Spleen (tissue), 11 donors: ENCODE results near the gene NKAIN4. TPM values are rescaled to one million over a fixed set of nuclear protein-coding genes. Genes with fewer than 3 reads are reported as not detected.

Source experiments
- DNase-seq: peaks from one replicate; pipeline ENCODE4 v3.0.0-alpha.2; 2020
- H3K27ac ChIP-seq, 8 donors: fragments of 200-600 bp; sonication (generic) in 7 of 8; 1 replicate in 4 of 8; 2 replicates in 4 of 8; pipeline versions ENCODE4 v1.5.0 to v1.8.0; 2016 to 2021; ENCODE audit warnings: inconsistent platforms in 4 of 8, mild to moderate bottlenecking in 4 of 8, moderate library complexity in 1 of 8
- H3K27me3 ChIP-seq, 7 donors: fragments of 200-600 bp; sonication (generic) in 6 of 7; replicated peaks in 1 of 7; 1 replicate in 4 of 7; 2 replicates in 3 of 7; pipeline versions ENCODE4 v1.5.0 to v1.8.0; 2016 to 2021; ENCODE audit warnings: inconsistent platforms in 3 of 7, mild to moderate bottlenecking in 1 of 7
- H3K36me3 ChIP-seq, 6 donors: fragments of 200-600 bp; sonication (generic) in 5 of 6; 1 replicate in 4 of 6; 2 replicates in 2 of 6; pipeline versions ENCODE4 v1.5.0 to v1.8.0; 2016 to 2021; ENCODE audit warnings: inconsistent platforms in 2 of 6
- H3K4me1 ChIP-seq, 6 donors: fragments of 200-600 bp; sonication (generic) in 5 of 6; 1 replicate in 3 of 6; 2 replicates in 3 of 6; pipeline versions ENCODE4 v1.5.0 to v1.8.0; 2016 to 2021; ENCODE audit warnings: inconsistent platforms in 3 of 6
- H3K4me3 ChIP-seq, 8 donors: fragments of 200-600 bp; sonication (generic) in 7 of 8; 1 replicate in 4 of 8; 2 replicates in 4 of 8; pipeline versions ENCODE4 v1.5.0 to v1.8.0; 2016 to 2021; ENCODE audit warnings: inconsistent platforms in 4 of 8, mild to moderate bottlenecking in 4 of 8, moderate library complexity in 2 of 8
- H3K9me3 ChIP-seq, 8 donors: fragments of 200-600 bp; sonication (generic) in 7 of 8; 1 replicate in 4 of 8; 2 replicates in 4 of 8; pipeline versions ENCODE4 v1.5.0 to v1.8.0; 2016 to 2021; ENCODE audit warnings: inconsistent platforms in 4 of 8
- POLR2A ChIP-seq, 3 donors: fragments of 450-650 bp; IDR thresholded peaks; one replicate each; pipeline ENCODE4 v1.5.1; 2017; ENCODE audit warnings: antibody characterized with exemption in 3 of 3, mild to moderate bottlenecking in 1 of 3
- POLR2AphosphoS5 ChIP-seq, 3 donors: sonication (generic); formaldehyde crosslinking; IDR thresholded peaks; one replicate each; pipeline ENCODE4 v1.5.1; 2017; ENCODE audit warnings: antibody characterized with exemption in 3 of 3
- WGBS, 5 donors: extraction: QIAGEN DNeasy Blood & Tissue Kit in 3 of 5; methylation state at CpG; one replicate each; pipeline versions ENCODE4 v1.1.5 to v1.1.7; 2013 to 2018; 5-methylcytosine and 5-hydroxymethylcytosine counted together
- intact Hi-C: fragments of 100-400 bp; cut with DNase I; formaldehyde crosslinking; loops from one replicate; pipeline ENCODE4 v1.15.0; 2023; ENCODE audit warnings: low total_unique reads
- polyA plus RNA-seq, 3 donors: library from polyadenylated mRNA; stranded (reverse); fragments of 200-250 nt; gene quantifications; one replicate each; pipeline ENCODE4 v1.2.1, GENCODE V29; 2013
- total RNA-seq, 7 donors: library from RNA; depleted of rRNA in 3 of 7; stranded (reverse); fragments of >200 nt in 3 of 7; fragmentation: NEBNext Ultra II Directional in 4 of 7; extraction: Animal tissue kit (Norgen Biotek cat#: 25700) in 4 of 7; gene quantifications; one replicate each; pipeline versions ENCODE4 v1.1.0 to v1.2.1, GENCODE V29; 2016 to 2021
- TF ChIP-seq, protein P1 (sequence below), 11 experiments: fragments of 200-600 bp in 7 of 11; fragments of 450-650 bp in 4 of 11; sonication (generic) in 4 of 11; IDR thresholded peaks in 8 of 11; conservative IDR thresholded peaks in 3 of 11; 1 replicate in 7 of 11; 2 replicates in 4 of 11; pipeline versions ENCODE4 v1.4.0 to v1.8.0; 2016 to 2021; ENCODE audit warnings: antibody characterized with exemption in 11 of 11, inconsistent platforms in 4 of 11, mild to moderate bottlenecking in 1 of 11
- donor health status: healthy with polysubstance abuse.
- donor health status: DM: no; HTN: no; CAD: no; lungs with moderate emphysema.
- donor health status: DM: no; HTN: no; CAD: no.
- donor health status: Bipolar disorder and iron deficiency.
- donor health status: healthy.
- donor health status: DM: no; HTN: no; CAD: no.
- donor health status: DM: yes; HTN: yes; CAD: no.

NKAIN4 gene
- total and polyA plus RNA-seq, 10 donors = 0.09 TPM; not detected in 9

DNA sequence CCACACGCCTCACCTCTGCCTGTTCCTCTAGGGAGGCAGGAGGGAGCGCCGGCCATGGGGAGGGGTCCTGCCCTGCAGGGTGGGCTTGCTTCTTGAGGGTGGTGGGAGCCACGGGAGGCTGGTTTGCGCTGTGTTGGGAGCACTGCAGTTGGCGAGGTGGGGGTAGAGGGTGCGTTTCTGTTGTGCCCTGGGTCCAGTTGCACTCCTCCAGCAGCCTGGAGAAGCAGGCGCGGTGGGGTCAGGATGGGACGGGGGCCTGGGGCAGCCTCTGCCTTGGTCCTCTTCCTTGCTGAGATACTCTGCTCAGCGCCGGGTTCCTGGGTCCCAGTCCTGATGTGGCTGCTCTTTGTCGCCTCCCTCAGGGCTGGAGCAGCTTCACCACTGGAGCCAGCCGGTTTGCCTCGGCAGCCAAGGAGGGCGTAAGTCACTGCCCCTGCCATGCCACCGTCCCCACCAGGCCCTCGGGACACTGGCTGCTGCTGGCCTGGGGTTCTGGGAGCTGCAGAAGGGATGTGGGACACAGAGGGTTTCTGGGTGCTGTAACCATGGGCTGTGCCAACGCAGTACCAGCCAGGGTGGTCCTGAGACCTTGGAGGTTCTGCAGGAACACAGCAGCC, 26.8 kb upstream of the NKAIN4 start:
- Histone ChIP-seq H3K36me3 (peaks cover 0 to 100% (median 90%) of the 10 kb centered on the region in 6 donors), H3K27me3 (no peaks in the 10 kb centered on the region), H3K4me3 (no peak overlapping the region), H3K27ac (no peak overlapping the region), H3K9me3 (no peaks in the 10 kb centered on the region), H3K4me1 (peaks cover 0 to 25% (median 0%) of the 10 kb centered on the region in 6 donors)
- WGBS, 5 donors = 88 to 93% (median 89%) methylated on average over 8 to 19 of the region's 19 CpGs
- TF ChIP-seq, protein P1, sequence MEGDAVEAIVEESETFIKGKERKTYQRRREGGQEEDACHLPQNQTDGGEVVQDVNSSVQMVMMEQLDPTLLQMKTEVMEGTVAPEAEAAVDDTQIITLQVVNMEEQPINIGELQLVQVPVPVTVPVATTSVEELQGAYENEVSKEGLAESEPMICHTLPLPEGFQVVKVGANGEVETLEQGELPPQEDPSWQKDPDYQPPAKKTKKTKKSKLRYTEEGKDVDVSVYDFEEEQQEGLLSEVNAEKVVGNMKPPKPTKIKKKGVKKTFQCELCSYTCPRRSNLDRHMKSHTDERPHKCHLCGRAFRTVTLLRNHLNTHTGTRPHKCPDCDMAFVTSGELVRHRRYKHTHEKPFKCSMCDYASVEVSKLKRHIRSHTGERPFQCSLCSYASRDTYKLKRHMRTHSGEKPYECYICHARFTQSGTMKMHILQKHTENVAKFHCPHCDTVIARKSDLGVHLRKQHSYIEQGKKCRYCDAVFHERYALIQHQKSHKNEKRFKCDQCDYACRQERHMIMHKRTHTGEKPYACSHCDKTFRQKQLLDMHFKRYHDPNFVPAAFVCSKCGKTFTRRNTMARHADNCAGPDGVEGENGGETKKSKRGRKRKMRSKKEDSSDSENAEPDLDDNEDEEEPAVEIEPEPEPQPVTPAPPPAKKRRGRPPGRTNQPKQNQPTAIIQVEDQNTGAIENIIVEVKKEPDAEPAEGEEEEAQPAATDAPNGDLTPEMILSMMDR (IDR thresholded peaks at IDR 0.05 in 8 of 11, conservative IDR thresholded peaks at IDR 0.05 in 3 of 11) = no peak
- TF ChIP-seq POLR2A (IDR thresholded peaks at IDR 0.05) (no peak), POLR2AphosphoS5 (IDR thresholded peaks at IDR 0.05) (peak in 1 of 3 donors; percentile 29)
- intact Hi-C loops = no loop called here
- DNase-seq = no peak

DNA sequence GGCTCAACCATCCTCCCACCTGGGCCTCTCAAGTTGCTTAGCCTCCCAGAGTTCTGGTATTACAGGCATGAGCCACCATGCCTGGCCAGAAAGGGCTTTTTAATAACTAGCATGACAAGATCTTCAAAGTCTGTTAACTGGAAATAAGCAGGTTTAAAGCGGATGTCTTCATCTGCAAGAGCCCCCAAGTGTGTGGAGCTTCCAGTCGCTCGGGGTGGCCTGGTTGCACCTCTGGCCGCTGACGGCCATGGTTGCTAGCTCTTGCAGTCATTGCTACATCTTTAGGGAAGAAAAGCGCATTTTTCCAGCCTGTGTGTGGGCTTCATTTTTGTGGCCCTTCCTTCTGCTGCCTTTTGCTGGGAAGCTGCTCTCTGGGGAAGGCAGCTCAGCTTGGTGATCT, 26.1 kb upstream of the NKAIN4 start:
- Histone ChIP-seq H3K27ac (no peak overlapping the region), H3K27me3 (no peaks in the 10 kb centered on the region), H3K4me3 (no peak overlapping the region), H3K36me3 (peaks cover 0 to 100% (median 87%) of the 10 kb centered on the region in 6 donors), H3K4me1 (peaks cover 0 to 31% (median 1%) of the 10 kb centered on the region in 6 donors), H3K9me3 (no peaks in the 10 kb centered on the region)
- WGBS, 5 donors = 94 to 98% (median 97%) methylated on average over 6 of the region's 6 CpGs
- no peak for DNase-seq
- intact Hi-C loops = no loop called here
- TF ChIP-seq POLR2AphosphoS5 (IDR thresholded peaks at IDR 0.05) (no peak), POLR2A (IDR thresholded peaks at IDR 0.05) (no peak)
- TF ChIP-seq, protein P1 (IDR thresholded peaks at IDR 0.05 in 8 of 11, conservative IDR thresholded peaks at IDR 0.05 in 3 of 11) = no peak

DNA sequence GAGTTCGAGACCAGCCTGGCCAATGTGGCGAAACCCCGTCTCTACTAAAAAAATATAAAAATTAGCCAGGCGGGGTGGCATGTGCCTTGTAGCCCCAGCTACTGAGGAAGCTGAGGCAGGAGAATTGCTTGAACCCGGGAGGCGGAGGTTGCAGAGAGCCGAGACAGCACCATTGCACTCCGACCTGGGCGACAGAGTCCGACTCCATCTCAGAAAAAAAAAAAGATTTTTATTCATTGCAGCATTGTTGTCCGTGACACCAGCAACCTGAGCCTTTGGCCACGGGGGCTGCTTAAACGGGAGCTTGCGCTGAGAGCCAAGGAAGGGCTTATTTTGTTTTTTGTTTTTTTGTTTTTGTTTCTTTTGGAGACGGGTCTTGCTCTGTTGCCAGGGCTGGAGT, 25.7 kb upstream of the NKAIN4 start:
- Histone ChIP-seq H3K27ac (no peak overlapping the region), H3K4me3 (no peak overlapping the region), H3K9me3 (no peaks in the 10 kb centered on the region), H3K4me1 (peaks cover 0 to 31% (median 4%) of the 10 kb centered on the region in 6 donors), H3K36me3 (peaks cover 0 to 99% (median 84%) of the 10 kb centered on the region in 6 donors), H3K27me3 (no peaks in the 10 kb centered on the region)
- no peak for DNase-seq
- intact Hi-C loops = no loop called here
- TF ChIP-seq POLR2AphosphoS5 (IDR thresholded peaks at IDR 0.05) (no peak), POLR2A (IDR thresholded peaks at IDR 0.05) (no peak)
- TF ChIP-seq, protein P1 (IDR thresholded peaks at IDR 0.05 in 8 of 11, conservative IDR thresholded peaks at IDR 0.05 in 3 of 11) = no peak
- WGBS, 5 donors = 92 to 97% (median 96%) methylated on average over 15 of the region's 15 CpGs

DNA sequence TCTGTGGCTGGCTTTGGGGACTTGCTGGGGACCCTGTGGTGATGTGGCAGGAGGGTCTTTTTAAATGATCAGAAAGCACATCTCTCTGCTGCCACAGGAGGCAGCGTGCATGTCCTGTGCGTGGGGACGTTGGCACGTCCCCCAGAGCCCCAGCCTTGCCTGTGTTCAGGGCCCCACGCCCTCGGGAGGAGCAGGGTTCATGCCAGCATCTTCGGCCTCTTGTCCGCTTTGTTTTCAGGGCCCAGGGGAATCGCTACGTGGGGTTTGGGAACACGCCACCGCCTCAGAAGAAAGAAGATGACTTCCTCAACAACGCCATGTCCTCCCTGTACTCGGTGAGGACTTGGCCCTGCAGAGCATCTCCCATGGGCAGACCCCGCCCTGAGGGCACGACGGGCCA, 24.4 kb upstream of the NKAIN4 start:
- no peaks in the 10 kb centered on the region for H3K27me3 ChIP-seq
- no peak overlapping the region for H3K4me3 ChIP-seq
- no peak for DNase-seq
- H3K9me3 ChIP-seq = no peaks in the 10 kb centered on the region
- peaks cover 11 to 32% (median 17%) of the 10 kb centered on the region in 6 donors for H3K4me1 ChIP-seq
- peaks cover 0 to 86% (median 79%) of the 10 kb centered on the region in 6 donors for H3K36me3 ChIP-seq
- TF ChIP-seq POLR2AphosphoS5 (IDR thresholded peaks at IDR 0.05) (no peak), POLR2A (IDR thresholded peaks at IDR 0.05) (no peak)
- TF ChIP-seq, protein P1 (IDR thresholded peaks at IDR 0.05 in 8 of 11, conservative IDR thresholded peaks at IDR 0.05 in 3 of 11) = no peak
- intact Hi-C loops = no loop called here
- H3K27ac ChIP-seq = no peak overlapping the region
- WGBS, 5 donors = 86 to 93% (median 88%) methylated on average over 16 to 17 of the region's 17 CpGs
